Panc1 (cell line): ENCODE measurements around the gene ANAPC1. TPM values are rescaled to one million over a fixed set of nuclear protein-coding genes. Genes with fewer than 3 reads are reported as not detected.
"Not testable (repeated sequence)": the region's sequence is repeated elsewhere in the genome, so short reads cannot be mapped to it uniquely, and the experiment has no call there.

Experiments used
- ATAC-seq: fragments of 200-7000 bp; cut with Tn5 transposase; 2 replicates; pipeline ENCODE4 v1.9.1; 2020; ENCODE audit warnings: mild to moderate bottlenecking, moderate library complexity
- BruUV-seq: library from RNA; stranded (reverse); fragments of 400-500 nt; replicated peaks from 2 replicates; lab custom pipeline; 2021; lab: Mats Ljungman, UMichigan
- CTCF ChIA-PET: fragments of 300-600 bp; sonication (Branson Sonifier 250); formaldehyde crosslinking; loops from one replicate; lab custom pipeline; 2022; ENCODE audit warnings: antibody characterized with exemption; lab: Charles Lee
- POLR2A ChIA-PET: fragments of 300-600 bp; sonication (Branson Sonifier 250); formaldehyde crosslinking; loops from one replicate; lab custom pipeline; 2022; ENCODE audit warnings: antibody characterized with exemption; lab: Charles Lee
- DNase-seq: peaks from one replicate; pipeline ENCODE4 v3.0.0-alpha.2; 2010; ENCODE audit warnings: low read depth, low spot score
- H3K27ac ChIP-seq: 2 replicates; pipeline ENCODE4 v1.5.1; 2011; ENCODE audit warnings: mild to moderate bottlenecking, low read length, inconsistent platforms
- H3K27me3 ChIP-seq: fragments of 200-500 bp; sonication (Bioruptor generic); 2 replicates; pipeline ENCODE4 v1.6.0; 2014; ENCODE audit warnings: low read length, inconsistent platforms; ENCODE audit not compliant: control insufficient read depth, insufficient read depth
- H3K36me3 ChIP-seq: fragments of 200-500 bp; sonication (Bioruptor generic); 2 replicates; pipeline ENCODE4 v1.5.1; 2014; ENCODE audit warnings: inconsistent platforms, mild to moderate bottlenecking, low read length, moderate library complexity; ENCODE audit not compliant: control insufficient read depth, insufficient read depth
- H3K4me1 ChIP-seq: 2 replicates; pipeline ENCODE4 v1.5.1; 2011; ENCODE audit warnings: inconsistent platforms, mild to moderate bottlenecking, low read length, moderate library complexity; ENCODE audit not compliant: control insufficient read depth, insufficient read depth
- H3K4me3 ChIP-seq, 2 experiments: 2 replicates each; pipeline ENCODE4 v1.5.1; 2011 to 2012; ENCODE audit warnings: low read depth in 2 of 2, low read length in 2 of 2, mild to moderate bottlenecking in 2 of 2, inconsistent platforms in 1 of 2, moderate library complexity in 1 of 2
- H3K9me3 ChIP-seq: fragments of 200-500 bp; sonication (Bioruptor generic); 2 replicates; pipeline ENCODE4 v1.5.1; 2014; ENCODE audit warnings: low read depth, mild to moderate bottlenecking, inconsistent platforms, low read length, moderate library complexity; ENCODE audit not compliant: control insufficient read depth, insufficient read depth
- POLR2AphosphoS5 ChIP-seq: IDR thresholded peaks from 2 replicates; pipeline ENCODE4 v1.6.1; 2012; ENCODE audit warnings: mild to moderate bottlenecking, low read depth, low read length, moderate library complexity
- SIN3A ChIP-seq: IDR thresholded peaks from 2 replicates; pipeline ENCODE4 v1.6.1; 2012; ENCODE audit warnings: low read depth, mild to moderate bottlenecking, low read length, moderate library complexity, borderline replicate concordance; ENCODE audit not compliant: insufficient read depth
- TCF7L2 ChIP-seq: IDR thresholded peaks from 2 replicates; pipeline ENCODE4 v1.6.1; 2011; ENCODE audit warnings: mild to moderate bottlenecking, low read depth, low read length, inconsistent platforms
- in situ Hi-C: cut with HindIII; loops from 2 replicates; pipeline ENCODE4 v1.10.0; 2016; ENCODE audit warnings: low sequenced_read_pairs, low pct_unique_long_range_greater_than_20kb
- intact Hi-C: fragments of 100-400 bp; cut with micrococcal nuclease; formaldehyde crosslinking; loops from one replicate; pipeline ENCODE4 v1.10.0; 2022; ENCODE audit not compliant: unreplicated experiment
- total RNA-seq: library from RNA; stranded (reverse); gene quantifications from one replicate; pipeline ENCODE4 v1.2.1, GENCODE V29; 2021; ENCODE audit not compliant: unreplicated experiment
- TF ChIP-seq, protein P1 (sequence below): fragments of 450-650 bp; IDR thresholded peaks from 2 replicates; pipeline ENCODE4 v1.5.1; 2017; ENCODE audit warnings: mild to moderate bottlenecking
- TF ChIP-seq, protein P2 (sequence below), 2 experiments: IDR thresholded peaks; 2 replicates each; pipeline ENCODE4 v1.6.1; 2011 to 2012; ENCODE audit warnings: low read depth in 2 of 2, control low read depth in 1 of 2, low read length in 1 of 2, mild to moderate bottlenecking in 1 of 2, moderate library complexity in 1 of 2; ENCODE audit not compliant: insufficient read depth in 1 of 2

Gene ANAPC1
- total RNA-seq, 1 experiment from 2014 or later: 75.1 TPM

GRCh38 chr2:111884592-111884964, 585 bp upstream of the ANAPC1 start:
- Histone ChIP-seq H3K27me3 (no peaks in the 10 kb centered on the region), H3K9me3 (no peaks in the 10 kb centered on the region), H3K27ac (peak overlapping the region; percentile 95), H3K36me3 (no peaks in the 10 kb centered on the region; the same call in 1 of the 2 replicates), H3K4me1 (peaks cover 4% of the 10 kb centered on the region), H3K4me3 (peak overlapping the region; percentile 97 to 98)
- in situ Hi-C loops: no loop called here
- ChIA-PET CTCF (no interaction called here), POLR2A (interaction anchor here (0.7 kb wide), 1 partner anchor 216 kb away, joined by 3 read pairs; no protein-coding TSS in a partner anchor)
- DNase-seq (no peak), ATAC-seq (peak; percentile 53)
- TSS peak; percentile 98 for BruUV-seq
- intact Hi-C loops: no loop called here
- TF ChIP-seq TCF7L2: no peak
- no peak for TF ChIP-seq POLR2AphosphoS5
- TF ChIP-seq, protein P1, sequence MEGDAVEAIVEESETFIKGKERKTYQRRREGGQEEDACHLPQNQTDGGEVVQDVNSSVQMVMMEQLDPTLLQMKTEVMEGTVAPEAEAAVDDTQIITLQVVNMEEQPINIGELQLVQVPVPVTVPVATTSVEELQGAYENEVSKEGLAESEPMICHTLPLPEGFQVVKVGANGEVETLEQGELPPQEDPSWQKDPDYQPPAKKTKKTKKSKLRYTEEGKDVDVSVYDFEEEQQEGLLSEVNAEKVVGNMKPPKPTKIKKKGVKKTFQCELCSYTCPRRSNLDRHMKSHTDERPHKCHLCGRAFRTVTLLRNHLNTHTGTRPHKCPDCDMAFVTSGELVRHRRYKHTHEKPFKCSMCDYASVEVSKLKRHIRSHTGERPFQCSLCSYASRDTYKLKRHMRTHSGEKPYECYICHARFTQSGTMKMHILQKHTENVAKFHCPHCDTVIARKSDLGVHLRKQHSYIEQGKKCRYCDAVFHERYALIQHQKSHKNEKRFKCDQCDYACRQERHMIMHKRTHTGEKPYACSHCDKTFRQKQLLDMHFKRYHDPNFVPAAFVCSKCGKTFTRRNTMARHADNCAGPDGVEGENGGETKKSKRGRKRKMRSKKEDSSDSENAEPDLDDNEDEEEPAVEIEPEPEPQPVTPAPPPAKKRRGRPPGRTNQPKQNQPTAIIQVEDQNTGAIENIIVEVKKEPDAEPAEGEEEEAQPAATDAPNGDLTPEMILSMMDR: no peak
- TF ChIP-seq, protein P2, sequence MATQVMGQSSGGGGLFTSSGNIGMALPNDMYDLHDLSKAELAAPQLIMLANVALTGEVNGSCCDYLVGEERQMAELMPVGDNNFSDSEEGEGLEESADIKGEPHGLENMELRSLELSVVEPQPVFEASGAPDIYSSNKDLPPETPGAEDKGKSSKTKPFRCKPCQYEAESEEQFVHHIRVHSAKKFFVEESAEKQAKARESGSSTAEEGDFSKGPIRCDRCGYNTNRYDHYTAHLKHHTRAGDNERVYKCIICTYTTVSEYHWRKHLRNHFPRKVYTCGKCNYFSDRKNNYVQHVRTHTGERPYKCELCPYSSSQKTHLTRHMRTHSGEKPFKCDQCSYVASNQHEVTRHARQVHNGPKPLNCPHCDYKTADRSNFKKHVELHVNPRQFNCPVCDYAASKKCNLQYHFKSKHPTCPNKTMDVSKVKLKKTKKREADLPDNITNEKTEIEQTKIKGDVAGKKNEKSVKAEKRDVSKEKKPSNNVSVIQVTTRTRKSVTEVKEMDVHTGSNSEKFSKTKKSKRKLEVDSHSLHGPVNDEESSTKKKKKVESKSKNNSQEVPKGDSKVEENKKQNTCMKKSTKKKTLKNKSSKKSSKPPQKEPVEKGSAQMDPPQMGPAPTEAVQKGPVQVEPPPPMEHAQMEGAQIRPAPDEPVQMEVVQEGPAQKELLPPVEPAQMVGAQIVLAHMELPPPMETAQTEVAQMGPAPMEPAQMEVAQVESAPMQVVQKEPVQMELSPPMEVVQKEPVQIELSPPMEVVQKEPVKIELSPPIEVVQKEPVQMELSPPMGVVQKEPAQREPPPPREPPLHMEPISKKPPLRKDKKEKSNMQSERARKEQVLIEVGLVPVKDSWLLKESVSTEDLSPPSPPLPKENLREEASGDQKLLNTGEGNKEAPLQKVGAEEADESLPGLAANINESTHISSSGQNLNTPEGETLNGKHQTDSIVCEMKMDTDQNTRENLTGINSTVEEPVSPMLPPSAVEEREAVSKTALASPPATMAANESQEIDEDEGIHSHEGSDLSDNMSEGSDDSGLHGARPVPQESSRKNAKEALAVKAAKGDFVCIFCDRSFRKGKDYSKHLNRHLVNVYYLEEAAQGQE (IDR thresholded peaks at IDR 0.05; ENCODE audit: insufficient read depth in 1 of 2, low read depth in 2 of 2, low read length in 1 of 2): no peak
- TF ChIP-seq SIN3A: no peak

- in situ Hi-C loops, BruUV-seq, CTCF ChIA-PET, DNase-seq, ATAC-seq, POLR2A ChIA-PET, H3K27ac ChIP-seq, H3K4me1 ChIP-seq, H3K9me3 ChIP-seq, intact Hi-C loops, H3K4me3 ChIP-seq, H3K27me3 ChIP-seq, H3K36me3 ChIP-seq: not testable (repeated sequence)
These were observed 11.2 kb downstream of the ANAPC1 start for GRCh38 chr2:111872806-111873205.

DNA sequence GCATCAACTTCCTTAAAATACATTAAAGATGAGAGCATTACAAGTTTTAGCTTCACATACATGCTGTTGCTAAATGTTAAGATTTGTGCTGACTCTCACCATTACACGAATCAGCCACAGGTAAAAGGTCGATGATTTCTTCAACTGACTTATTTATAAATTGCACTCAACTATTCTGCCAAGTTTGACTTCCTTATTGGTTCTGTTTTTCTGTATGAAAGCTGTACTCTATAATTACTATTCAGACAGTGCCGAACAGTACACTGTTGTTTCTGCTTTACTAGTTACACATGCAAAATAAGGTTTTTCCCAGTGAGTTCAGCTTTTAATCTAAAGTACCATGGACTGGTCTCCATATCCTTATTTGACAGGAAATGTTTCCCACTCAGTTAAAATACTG, 18.9 kb downstream of the ANAPC1 start:
- H3K9me3 ChIP-seq, ATAC-seq, H3K27ac ChIP-seq, POLR2A ChIA-PET, H3K27me3 ChIP-seq, intact Hi-C loops, CTCF ChIA-PET, H3K36me3 ChIP-seq, H3K4me1 ChIP-seq, BruUV-seq, H3K4me3 ChIP-seq, in situ Hi-C loops, DNase-seq: not testable (repeated sequence)

DNA sequence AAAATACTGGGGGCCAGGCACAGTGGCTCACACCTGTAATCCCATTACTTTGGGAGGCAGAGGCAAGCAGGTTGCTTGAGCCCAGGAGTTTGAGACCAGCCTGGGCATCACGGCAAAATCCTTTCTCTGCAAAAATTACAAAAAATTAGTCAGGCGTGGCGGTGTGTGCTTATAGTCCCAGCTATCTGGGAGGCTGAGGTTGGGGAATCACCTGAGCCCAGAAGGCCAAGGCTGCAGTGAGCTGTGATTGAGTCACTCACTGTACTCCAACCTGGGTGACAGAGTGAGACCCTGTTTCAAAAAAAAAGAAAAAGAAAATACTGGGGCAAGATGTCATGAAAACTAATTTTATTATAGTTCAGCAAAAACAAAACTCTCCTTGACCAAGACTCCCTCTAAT, 24.0 kb downstream of the ANAPC1 start:
- CTCF ChIA-PET, in situ Hi-C loops, H3K36me3 ChIP-seq, H3K27me3 ChIP-seq, H3K27ac ChIP-seq, H3K4me3 ChIP-seq, intact Hi-C loops, H3K4me1 ChIP-seq, ATAC-seq, H3K9me3 ChIP-seq, POLR2A ChIA-PET, BruUV-seq, DNase-seq: not testable (repeated sequence)

DNA sequence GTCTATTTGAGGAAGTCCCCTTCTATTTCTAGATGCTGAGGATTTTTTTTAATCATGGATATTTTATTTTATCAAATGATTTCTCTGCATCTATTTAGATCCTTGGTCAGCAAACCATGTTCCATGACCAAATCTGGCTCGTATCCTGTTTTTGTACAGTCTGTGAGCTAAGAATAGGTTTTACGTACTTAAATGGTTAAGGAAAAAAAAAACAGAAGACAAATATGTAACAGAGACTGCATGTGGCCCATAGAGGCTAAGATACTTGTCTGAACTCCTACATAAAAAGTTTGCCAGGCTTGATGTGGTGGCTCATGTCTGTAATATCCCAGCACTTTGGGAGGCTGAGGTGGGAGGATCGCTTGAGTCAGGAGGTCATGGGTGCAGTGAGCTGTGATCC, 31.4 kb downstream of the ANAPC1 start:
- POLR2A ChIA-PET, in situ Hi-C loops: not testable (repeated sequence)

More for the DNA sequence above, 31.4 kb downstream of the ANAPC1 start:
- ATAC-seq, CTCF ChIA-PET, H3K9me3 ChIP-seq, H3K27me3 ChIP-seq, H3K4me1 ChIP-seq, H3K36me3 ChIP-seq, intact Hi-C loops, H3K27ac ChIP-seq, H3K4me3 ChIP-seq, DNase-seq, BruUV-seq: not testable (repeated sequence)
